ENCODE results near the gene FANCC. TPM values are rescaled to one million over a fixed set of nuclear protein-coding genes. Genes with fewer than 3 reads are reported as not detected.

Gene FANCC
- total and polyA plus RNA-seq, 2 experiments from 2014 or later, result 5.0 to 5.3 TPM

DNA sequence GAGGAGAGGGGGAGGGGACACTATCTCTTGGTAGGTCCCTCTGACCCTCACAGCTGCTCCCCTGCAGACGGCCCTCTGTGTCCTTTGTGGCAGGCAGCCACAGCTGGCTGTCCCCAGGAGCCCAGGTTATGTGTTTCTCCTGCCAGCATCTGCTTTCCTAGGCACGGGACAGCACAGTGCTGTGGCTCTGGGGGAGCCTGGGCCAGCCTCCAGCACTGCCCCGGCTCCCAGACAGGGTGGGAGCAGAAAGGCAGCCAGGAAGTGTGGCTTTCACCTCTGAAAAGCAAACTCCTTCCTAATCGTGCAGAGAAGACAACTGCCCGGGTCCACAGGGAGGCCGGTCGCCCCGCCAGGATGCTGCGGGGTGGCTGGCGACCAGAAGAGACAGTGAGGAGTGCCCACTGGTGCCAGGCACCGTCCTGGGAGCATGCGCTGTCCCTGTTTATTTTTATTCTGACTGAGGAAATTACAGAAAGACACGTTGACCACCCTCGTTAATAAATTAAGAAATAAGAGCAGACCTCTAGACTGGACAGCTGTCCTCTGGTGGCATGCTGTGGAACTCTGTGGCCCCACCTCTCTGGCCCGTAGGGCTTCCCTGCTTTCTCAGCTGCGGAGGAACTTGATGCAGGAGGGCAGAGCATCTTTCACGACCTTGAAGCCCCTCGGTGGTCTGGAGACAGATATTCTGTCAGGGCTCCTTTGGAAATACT is 240.3 kb downstream of the FANCC start:
- Histone ChIP-seq H3K9me2 (ENCODE audit: insufficient read depth) (no peaks in the 10 kb centered on the region), H3K27ac (no peak overlapping the region), H4K20me1 (ENCODE audit: insufficient read depth) (peaks cover 14% of the 10 kb centered on the region), H3F3A (ENCODE audit: insufficient read depth) (peaks cover 71% of the 10 kb centered on the region), H3K79me2 (ENCODE audit: insufficient read depth) (peaks cover 100% of the 10 kb centered on the region), H2AFZ (no peak overlapping the region), H3K4me3 (no peak overlapping the region), H3K36me3 (ENCODE audit: low read depth) (peaks cover 71% of the 10 kb centered on the region), H3K4me2 (ENCODE audit: unreplicated experiment) (no peak overlapping the region), H3K4me1 (ENCODE audit: insufficient read depth) (no peaks in the 10 kb centered on the region), H3K9me3 (ENCODE audit: low read depth) (no peaks in the 10 kb centered on the region), H3K9ac (no peak overlapping the region), H3K27me3 (replicated peaks; ENCODE audit: insufficient read depth) (no peaks in the 10 kb centered on the region)
- DNase-seq, result no peak
- 85% methylated on average over 18 of the region's 18 CpGs for WGBS, 2 experiments (ENCODE audit: low coverage in 1 of 2, low lambda C conversion rate in 2 of 2, missing lambda C conversion rate in 2 of 2)
- TF ChIP-seq EZH2 (IDR thresholded peaks at IDR 0.05; ENCODE audit: insufficient read depth, poor library complexity, severe bottlenecking), result no peak
- no peak for TF ChIP-seq EZH2phosphoT487 (IDR thresholded peaks at IDR 0.05; ENCODE audit: insufficient read depth, low read depth)
- in situ Hi-C loops (cut with MboI), result no loop called here

DNA sequence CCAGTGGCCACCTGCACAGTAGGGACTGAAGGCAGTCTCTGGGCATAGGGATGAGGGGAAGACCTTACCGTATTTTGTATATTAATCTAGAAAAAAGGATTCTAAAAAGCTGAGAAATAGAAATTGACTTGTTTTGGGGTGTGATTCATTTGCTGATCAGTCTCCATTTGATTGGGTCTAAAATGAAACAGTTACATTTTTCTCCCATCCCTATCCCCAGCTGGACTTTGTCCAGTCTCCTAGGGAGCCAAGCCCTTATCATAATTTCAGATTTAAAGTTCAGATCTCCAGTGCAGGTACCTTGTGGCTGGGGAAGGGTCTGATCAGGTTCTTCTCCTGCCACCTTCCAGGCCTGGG is 240.8 kb downstream of the FANCC start:
- Histone ChIP-seq H2AFZ (no peak overlapping the region), H3K4me2 (ENCODE audit: unreplicated experiment) (no peak overlapping the region), H3K36me3 (ENCODE audit: low read depth) (peaks cover 65% of the 10 kb centered on the region), H3K27me3 (replicated peaks; ENCODE audit: insufficient read depth) (no peaks in the 10 kb centered on the region), H3K79me2 (ENCODE audit: insufficient read depth) (peaks cover 100% of the 10 kb centered on the region), H3F3A (ENCODE audit: insufficient read depth) (peaks cover 71% of the 10 kb centered on the region), H3K4me1 (ENCODE audit: insufficient read depth) (no peaks in the 10 kb centered on the region), H3K9me2 (ENCODE audit: insufficient read depth) (no peaks in the 10 kb centered on the region), H3K9me3 (ENCODE audit: low read depth) (no peaks in the 10 kb centered on the region), H3K9ac (no peak overlapping the region), H4K20me1 (ENCODE audit: insufficient read depth) (peaks cover 14% of the 10 kb centered on the region; the same call in 1 of the 2 replicates), H3K4me3 (no peak overlapping the region), H3K27ac (no peak overlapping the region)
- no peak for TF ChIP-seq EZH2 (IDR thresholded peaks at IDR 0.05; ENCODE audit: insufficient read depth, poor library complexity, severe bottlenecking)
- no peak for TF ChIP-seq EZH2phosphoT487 (IDR thresholded peaks at IDR 0.05; ENCODE audit: insufficient read depth, low read depth)
- DNase-seq, result no peak
- WGBS, 2 experiments (ENCODE audit: low coverage in 1 of 2, low lambda C conversion rate in 2 of 2, missing lambda C conversion rate in 2 of 2), result 91 to 96% methylated on average over 1 of the region's 1 CpG
- in situ Hi-C loops (cut with MboI), result no loop called here

- DNase-seq, result no peak
- H3K9ac ChIP-seq, result no peak overlapping the region
- H4K20me1 ChIP-seq (ENCODE audit: insufficient read depth), result peaks cover 13% of the 10 kb centered on the region; the same call in 1 of the 2 replicates
- no peaks in the 10 kb centered on the region for H3K27me3 ChIP-seq (replicated peaks; ENCODE audit: insufficient read depth)
- H3K79me2 ChIP-seq (ENCODE audit: insufficient read depth), result peaks cover 100% of the 10 kb centered on the region
- WGBS, 2 experiments (ENCODE audit: low coverage in 1 of 2, low lambda C conversion rate in 2 of 2, missing lambda C conversion rate in 2 of 2), result 96 to 97% methylated on average over 7 of the region's 7 CpGs
- in situ Hi-C loops (cut with MboI), result no loop called here
- H3K4me2 ChIP-seq (ENCODE audit: unreplicated experiment), result no peak overlapping the region
- H3F3A ChIP-seq (ENCODE audit: insufficient read depth), result peaks cover 69% of the 10 kb centered on the region
- no peak for TF ChIP-seq EZH2phosphoT487 (IDR thresholded peaks at IDR 0.05; ENCODE audit: insufficient read depth, low read depth)
- no peak for TF ChIP-seq EZH2 (IDR thresholded peaks at IDR 0.05; ENCODE audit: insufficient read depth, poor library complexity, severe bottlenecking)
- H3K27ac ChIP-seq, result no peak overlapping the region
- H3K9me3 ChIP-seq (ENCODE audit: low read depth), result no peaks in the 10 kb centered on the region
- H3K36me3 ChIP-seq (ENCODE audit: low read depth), result peaks cover 56% of the 10 kb centered on the region
- no peak overlapping the region for H2AFZ ChIP-seq
- no peak overlapping the region for H3K4me3 ChIP-seq
- H3K9me2 ChIP-seq (ENCODE audit: insufficient read depth), result no peaks in the 10 kb centered on the region
- no peaks in the 10 kb centered on the region for H3K4me1 ChIP-seq (ENCODE audit: insufficient read depth)
Observed at GRCh38 chr9:95075700-95076099, 241.8 kb downstream of the FANCC start.

DNA sequence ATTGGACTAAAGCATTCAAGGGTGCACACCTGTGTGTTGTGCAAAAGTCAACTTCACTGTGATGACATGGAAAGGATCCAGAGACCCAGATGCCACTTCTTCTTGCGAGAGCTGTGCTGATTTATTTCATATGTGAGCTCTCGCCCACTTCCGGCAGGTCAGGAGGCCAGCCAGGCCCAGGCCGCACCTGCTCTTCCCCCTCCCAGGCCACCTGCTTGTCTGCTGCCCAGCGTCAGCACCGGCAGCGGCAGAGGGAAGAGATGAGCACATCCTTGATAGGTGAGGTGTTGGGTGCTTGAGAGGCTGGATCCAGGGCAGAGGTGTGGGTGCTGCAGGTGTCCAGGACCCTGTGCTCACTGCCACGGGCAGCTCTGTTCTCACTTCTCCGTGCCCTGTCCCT is 242.9 kb downstream of the FANCC start:
- Histone ChIP-seq H4K20me1 (ENCODE audit: insufficient read depth) (peaks cover 12% of the 10 kb centered on the region; the same call in 1 of the 2 replicates), H3K79me2 (ENCODE audit: insufficient read depth) (peaks cover 100% of the 10 kb centered on the region)
- DNase-seq, result no peak

More for the DNA sequence above, 242.9 kb downstream of the FANCC start:
- in situ Hi-C loops (cut with MboI), result no loop called here
- H3K4me2 ChIP-seq (ENCODE audit: unreplicated experiment), result no peak overlapping the region
- no peak overlapping the region for H3K9ac ChIP-seq
- peaks cover 61% of the 10 kb centered on the region for H3K36me3 ChIP-seq (ENCODE audit: low read depth)
- H3K4me1 ChIP-seq (ENCODE audit: insufficient read depth), result 0 out of 2 replicates have a peak, but pooled peaks cover under 1% of the 10 kb centered on the region
- no peak overlapping the region for H2AFZ ChIP-seq
- H3K27ac ChIP-seq, result no peak overlapping the region
- H3F3A ChIP-seq (ENCODE audit: insufficient read depth), result peaks cover 71% of the 10 kb centered on the region
- no peaks in the 10 kb centered on the region for H3K9me2 ChIP-seq (ENCODE audit: insufficient read depth)
- H3K4me3 ChIP-seq, result no peak overlapping the region
- no peaks in the 10 kb centered on the region for H3K27me3 ChIP-seq (replicated peaks; ENCODE audit: insufficient read depth)
- 94 to 96% methylated on average over 9 of the region's 9 CpGs for WGBS, 2 experiments (ENCODE audit: low coverage in 1 of 2, low lambda C conversion rate in 2 of 2, missing lambda C conversion rate in 2 of 2)
- H3K9me3 ChIP-seq (ENCODE audit: low read depth), result no peaks in the 10 kb centered on the region
- TF ChIP-seq EZH2phosphoT487 (IDR thresholded peaks at IDR 0.05; ENCODE audit: insufficient read depth, low read depth), result no peak
- no peak for TF ChIP-seq EZH2 (IDR thresholded peaks at IDR 0.05; ENCODE audit: insufficient read depth, poor library complexity, severe bottlenecking)
